ENCODE data around the gene TSNAXIP1. TPM values are rescaled to one million over a fixed set of nuclear protein-coding genes. Genes with fewer than 3 reads are reported as not detected.

TSNAXIP1 gene
- total and polyA plus RNA-seq, 2 experiments from 2014 or later = 0.65 to 1.2 TPM

DNA sequence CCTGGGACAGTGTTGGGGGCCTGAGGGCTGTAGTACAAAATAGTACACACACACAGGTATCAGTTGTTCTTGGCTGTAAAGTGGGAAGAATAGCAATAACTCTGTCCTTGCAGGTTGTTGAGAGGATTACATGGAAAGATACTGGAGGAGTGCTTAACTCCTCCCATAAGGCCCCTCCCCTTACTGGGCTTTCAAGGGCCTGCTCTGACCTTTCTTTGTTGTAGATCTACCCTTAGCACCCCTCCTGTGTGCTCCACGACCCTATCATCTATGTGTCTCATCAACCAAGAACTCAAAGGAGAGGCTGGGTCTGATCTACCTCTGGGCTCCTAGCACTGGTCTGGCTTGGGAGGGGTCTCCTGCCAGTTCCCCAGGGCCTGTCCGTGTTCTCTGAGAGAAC, 57.9 kb downstream of the TSNAXIP1 start:
- H3K9me3 ChIP-seq (ENCODE audit: low read depth) = no peaks in the 10 kb centered on the region
- H3K27ac ChIP-seq = no peak overlapping the region
- DNase-seq = no peak
- no peak overlapping the region for H3K4me3 ChIP-seq
- H3K79me2 ChIP-seq (ENCODE audit: insufficient read depth) = peaks cover 95% of the 10 kb centered on the region
- H3K36me3 ChIP-seq (ENCODE audit: low read depth) = peaks cover 29% of the 10 kb centered on the region; the same call in 1 of the 2 replicates
- 76 to 95% methylated on average over 2 of the region's 2 CpGs for WGBS, 2 experiments (ENCODE audit: low coverage in 1 of 2, low lambda C conversion rate in 2 of 2, missing lambda C conversion rate in 2 of 2)
- H4K20me1 ChIP-seq (ENCODE audit: insufficient read depth) = peaks cover 12% of the 10 kb centered on the region; the same call in 1 of the 2 replicates
- no peak for TF ChIP-seq EZH2 (IDR thresholded peaks at IDR 0.05; ENCODE audit: insufficient read depth, poor library complexity, severe bottlenecking)
- no peak for TF ChIP-seq EZH2phosphoT487 (IDR thresholded peaks at IDR 0.05; ENCODE audit: insufficient read depth, low read depth)
- H3K4me2 ChIP-seq (ENCODE audit: unreplicated experiment) = no peak overlapping the region
- H3K9me2 ChIP-seq (ENCODE audit: insufficient read depth) = no peaks in the 10 kb centered on the region
- peaks cover 35% of the 10 kb centered on the region for H3F3A ChIP-seq (ENCODE audit: insufficient read depth)
- in situ Hi-C loops (cut with MboI) = no loop called here
- peaks cover 39% of the 10 kb centered on the region for H3K4me1 ChIP-seq (ENCODE audit: insufficient read depth)
- no peak overlapping the region for H2AFZ ChIP-seq
- H3K27me3 ChIP-seq (replicated peaks; ENCODE audit: insufficient read depth) = no peaks in the 10 kb centered on the region
- H3K9ac ChIP-seq = no peak overlapping the region

DNA sequence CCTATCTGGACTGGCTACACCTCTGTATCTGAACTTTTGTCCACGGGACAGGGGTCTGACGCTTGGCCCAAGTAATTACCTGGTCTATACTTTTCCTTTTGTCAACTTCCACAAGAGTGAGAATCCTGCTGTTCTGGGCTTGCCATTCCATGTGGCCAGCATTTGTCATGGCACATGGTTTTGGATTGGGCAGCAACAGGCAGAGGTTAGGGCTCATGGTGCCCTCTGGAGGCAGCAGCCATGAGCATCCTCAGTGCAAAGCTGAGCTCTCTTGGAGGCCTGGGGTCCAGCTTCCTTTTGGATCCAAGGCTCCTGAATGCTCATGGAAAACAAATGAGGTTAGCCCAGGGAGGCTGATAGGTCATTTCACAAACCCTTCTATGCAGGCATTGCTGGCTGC, 58.6 kb downstream of the TSNAXIP1 start:
- H3K9me3 ChIP-seq (ENCODE audit: low read depth) = no peaks in the 10 kb centered on the region
- H3K27me3 ChIP-seq (replicated peaks; ENCODE audit: insufficient read depth) = no peaks in the 10 kb centered on the region
- peaks cover 12% of the 10 kb centered on the region; the same call in 1 of the 2 replicates for H4K20me1 ChIP-seq (ENCODE audit: insufficient read depth)
- no peak overlapping the region for H3K4me3 ChIP-seq
- peaks cover 36% of the 10 kb centered on the region for H3K4me1 ChIP-seq (ENCODE audit: insufficient read depth)
- TF ChIP-seq EZH2phosphoT487 (IDR thresholded peaks at IDR 0.05; ENCODE audit: insufficient read depth, low read depth) (no peak), EZH2 (IDR thresholded peaks at IDR 0.05; ENCODE audit: insufficient read depth, poor library complexity, severe bottlenecking) (no peak)
- no peaks in the 10 kb centered on the region for H3K9me2 ChIP-seq (ENCODE audit: insufficient read depth)
- H3K4me2 ChIP-seq (ENCODE audit: unreplicated experiment) = no peak overlapping the region
- no peak overlapping the region for H3K9ac ChIP-seq
- H3K79me2 ChIP-seq (ENCODE audit: insufficient read depth) = peaks cover 88% of the 10 kb centered on the region
- in situ Hi-C loops (cut with MboI) = no loop called here
- H3F3A ChIP-seq (ENCODE audit: insufficient read depth) = peaks cover 34% of the 10 kb centered on the region
- H3K27ac ChIP-seq = no peak overlapping the region
- peak; percentile 67 for DNase-seq
- peaks cover 32% of the 10 kb centered on the region; the same call in 1 of the 2 replicates for H3K36me3 ChIP-seq (ENCODE audit: low read depth)
- WGBS, 2 experiments (ENCODE audit: low coverage in 1 of 2, low lambda C conversion rate in 2 of 2, missing lambda C conversion rate in 2 of 2) = 95 to 98% methylated on average over 2 of the region's 2 CpGs
- no peak overlapping the region for H2AFZ ChIP-seq

DNA sequence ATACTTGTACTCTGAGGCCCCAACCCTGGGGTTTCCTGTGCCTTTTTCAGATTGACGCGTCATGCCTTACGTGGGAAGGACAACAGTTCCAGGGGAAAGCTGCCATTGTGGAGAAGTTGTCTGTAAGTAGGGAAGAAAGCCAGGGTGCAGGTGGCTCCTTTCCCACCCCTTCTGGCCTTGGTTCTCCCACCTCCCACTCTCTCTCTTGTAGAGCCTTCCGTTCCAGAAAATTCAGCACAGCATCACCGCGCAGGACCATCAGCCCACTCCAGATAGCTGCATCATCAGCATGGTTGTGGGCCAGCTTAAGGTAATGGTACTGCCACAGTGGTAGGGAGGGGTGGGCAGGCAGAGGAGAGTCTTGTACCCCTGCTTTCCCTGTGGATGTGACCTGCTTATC, 61.6 kb downstream of the TSNAXIP1 start:
- WGBS, 2 experiments (ENCODE audit: low coverage in 1 of 2, low lambda C conversion rate in 2 of 2, missing lambda C conversion rate in 2 of 2) = 86 to 93% methylated on average over 6 of the region's 6 CpGs
- Histone ChIP-seq H3K9ac (no peak overlapping the region), H3K27me3 (replicated peaks; ENCODE audit: insufficient read depth) (no peaks in the 10 kb centered on the region), H3K4me1 (ENCODE audit: insufficient read depth) (peaks cover 7% of the 10 kb centered on the region), H2AFZ (no peak overlapping the region), H3K79me2 (ENCODE audit: insufficient read depth) (peaks cover 60% of the 10 kb centered on the region), H3F3A (ENCODE audit: insufficient read depth) (peaks cover 26% of the 10 kb centered on the region), H3K4me2 (ENCODE audit: unreplicated experiment) (no peak overlapping the region), H4K20me1 (ENCODE audit: insufficient read depth) (peaks cover 6% of the 10 kb centered on the region; the same call in 1 of the 2 replicates), H3K9me2 (ENCODE audit: insufficient read depth) (no peaks in the 10 kb centered on the region), H3K36me3 (ENCODE audit: low read depth) (peaks cover 36% of the 10 kb centered on the region; the same call in 1 of the 2 replicates), H3K27ac (no peak overlapping the region), H3K9me3 (ENCODE audit: low read depth) (no peaks in the 10 kb centered on the region), H3K4me3 (no peak overlapping the region)
- in situ Hi-C loops (cut with MboI) = no loop called here
- no peak for DNase-seq
- TF ChIP-seq EZH2phosphoT487 (IDR thresholded peaks at IDR 0.05; ENCODE audit: insufficient read depth, low read depth) = no peak
- no peak for TF ChIP-seq EZH2 (IDR thresholded peaks at IDR 0.05; ENCODE audit: insufficient read depth, poor library complexity, severe bottlenecking)

DNA sequence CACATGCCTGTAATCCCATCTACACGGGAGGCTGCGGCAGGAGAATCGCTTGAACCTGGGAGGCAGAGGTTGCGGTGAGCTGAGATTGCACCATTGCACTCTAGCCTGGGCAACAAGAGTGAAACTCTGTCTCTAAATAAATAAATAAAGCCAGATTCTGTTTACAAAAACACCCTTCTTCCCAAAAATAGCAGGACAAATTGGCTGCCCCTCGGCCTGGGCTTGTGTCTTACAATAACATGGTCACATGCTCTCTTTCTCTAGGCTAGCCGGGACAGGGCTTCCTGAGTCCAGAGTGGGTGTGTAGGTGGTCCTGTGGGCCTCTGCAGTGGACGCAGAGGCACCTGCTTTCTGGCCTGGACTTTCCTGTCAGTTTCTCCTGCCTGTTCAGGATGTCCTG, 63.0 kb downstream of the TSNAXIP1 start:
- no peak for DNase-seq
- Histone ChIP-seq H3K9me3 (ENCODE audit: low read depth) (no peaks in the 10 kb centered on the region), H3K27me3 (replicated peaks; ENCODE audit: insufficient read depth) (no peaks in the 10 kb centered on the region), H4K20me1 (ENCODE audit: insufficient read depth) (no peaks in the 10 kb centered on the region), H3K36me3 (ENCODE audit: low read depth) (peaks cover 36% of the 10 kb centered on the region; the same call in 1 of the 2 replicates), H3K4me1 (ENCODE audit: insufficient read depth) (peaks cover 9% of the 10 kb centered on the region), H3K4me3 (no peak overlapping the region), H3K9me2 (ENCODE audit: insufficient read depth) (no peaks in the 10 kb centered on the region), H3K79me2 (ENCODE audit: insufficient read depth) (peaks cover 60% of the 10 kb centered on the region), H3K9ac (no peak overlapping the region), H3F3A (ENCODE audit: insufficient read depth) (peaks cover 25% of the 10 kb centered on the region), H2AFZ (no peak overlapping the region), H3K27ac (no peak overlapping the region), H3K4me2 (ENCODE audit: unreplicated experiment) (no peak overlapping the region)
- 95 to 98% methylated on average over 7 of the region's 7 CpGs for WGBS, 2 experiments (ENCODE audit: low coverage in 1 of 2, low lambda C conversion rate in 2 of 2, missing lambda C conversion rate in 2 of 2)
- no peak for TF ChIP-seq EZH2 (IDR thresholded peaks at IDR 0.05; ENCODE audit: insufficient read depth, poor library complexity, severe bottlenecking)
- TF ChIP-seq EZH2phosphoT487 (IDR thresholded peaks at IDR 0.05; ENCODE audit: insufficient read depth, low read depth) = no peak
- in situ Hi-C loops (cut with MboI) = no loop called here

Data from GM23248 (cell line).